ENCODE measurements around the gene DTHD1.

Gene DTHD1

DNA sequence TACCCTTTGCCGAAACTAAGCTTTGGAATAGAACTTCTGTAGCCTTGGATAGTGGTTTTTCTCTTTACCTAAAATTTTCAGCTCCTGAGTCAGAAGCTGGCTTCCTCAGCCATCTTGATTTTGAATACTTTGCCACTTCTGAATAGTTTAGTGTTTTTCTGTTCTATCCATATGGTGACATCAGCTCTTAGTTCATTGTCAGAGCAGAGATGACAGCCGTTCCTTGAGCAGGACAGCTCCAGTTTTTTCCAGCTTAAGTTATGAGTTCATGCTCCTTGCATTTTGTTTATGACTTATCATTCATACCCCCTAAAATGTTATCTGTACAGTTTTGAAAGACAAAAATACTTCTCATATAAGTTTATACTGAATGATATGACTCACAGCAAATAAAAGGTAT, 47.8 kb downstream of the DTHD1 start:
- H3K9me3 ChIP-seq (ENCODE audit: control extremely low read depth in 1 of 5, control insufficient read depth in 4 of 5, insufficient read depth in 2 of 5, low read depth in 1 of 5, low read length in 4 of 5), result no peaks in the 10 kb centered on the region
- H3K4me3 ChIP-seq (ENCODE audit: control insufficient read depth in 1 of 7, extremely low read depth in 1 of 7, insufficient read depth in 4 of 7, low read depth in 2 of 7, low read length in 6 of 7), result no peak overlapping the region
- no peak overlapping the region for H3K27ac ChIP-seq (ENCODE audit: insufficient read depth in 1 of 2, low read depth in 1 of 2, low read length in 2 of 2, poor library complexity in 1 of 2, severe bottlenecking in 2 of 2)
- H3K36me3 ChIP-seq (ENCODE audit: control insufficient read depth in 4 of 4, insufficient read depth in 4 of 4, low read length in 3 of 4), result no peaks in the 10 kb centered on the region
- POLR2A ChIA-PET, result interaction anchor here (1.1 kb wide), 1 partner anchor 85 kb away, joined by 3 read pairs; the partner anchor contains the start of gene ARAP2
- DNase-seq, result no peak
- CTCF ChIA-PET, result interaction anchor here (1.4 to 1.7 kb wide), 3 partner anchors 9 to 13 kb away, joined by 3 to 4 read pairs (median 4); no protein-coding TSS in a partner anchor
- 100% methylated on average over 1 of the region's 2 CpGs for WGBS (ENCODE audit: insufficient coverage)
- peaks cover 7 to 38% (median 17%) of the 10 kb centered on the region in 4 experiments for H3K4me1 ChIP-seq (ENCODE audit: control extremely low read depth in 1 of 4, control insufficient read depth in 4 of 4, insufficient read depth in 4 of 4, low read length in 3 of 4)
- no peaks in the 10 kb centered on the region for H3K27me3 ChIP-seq (replicated peaks in 2 of 5; ENCODE audit: control insufficient read depth in 4 of 5, insufficient read depth in 5 of 5, low read length in 4 of 5)

DNA sequence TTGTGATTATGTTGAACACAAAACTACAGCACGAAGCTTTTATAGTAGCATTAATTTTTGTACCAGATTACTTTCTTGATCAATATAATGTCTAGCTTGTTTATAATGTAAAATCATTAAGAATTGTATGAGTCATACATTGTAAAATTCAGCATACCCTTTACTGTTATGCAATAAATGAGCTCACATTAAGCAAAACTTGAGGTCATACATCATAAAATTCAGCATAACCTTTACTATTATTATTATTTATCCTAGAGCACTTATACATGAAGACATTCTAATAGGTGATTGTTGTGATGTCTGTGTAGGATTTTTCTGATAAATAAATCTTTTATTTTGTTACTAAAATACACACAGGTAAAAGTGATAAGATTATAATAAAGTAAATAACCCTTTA, 49.4 kb downstream of the DTHD1 start:
- no CpG with 5 or more reads among the region's 1 CpG for WGBS (ENCODE audit: insufficient coverage)
- CTCF ChIA-PET, result interaction anchor here (0.8 to 1.7 kb wide), 5 partner anchors 12 to 86 kb away, joined by 3 to 4 read pairs (median 3); partner anchors contain the start of gene ARAP2
- Histone ChIP-seq H3K36me3 (ENCODE audit: control insufficient read depth in 4 of 4, insufficient read depth in 4 of 4, low read length in 3 of 4) (no peaks in the 10 kb centered on the region), H3K4me1 (ENCODE audit: control extremely low read depth in 1 of 4, control insufficient read depth in 4 of 4, insufficient read depth in 4 of 4, low read length in 3 of 4) (peaks cover 2 to 23% (median 7%) of the 10 kb centered on the region in 4 experiments), H3K4me3 (ENCODE audit: control insufficient read depth in 1 of 7, extremely low read depth in 1 of 7, insufficient read depth in 4 of 7, low read depth in 2 of 7, low read length in 6 of 7) (no peak overlapping the region), H3K27ac (ENCODE audit: insufficient read depth in 1 of 2, low read depth in 1 of 2, low read length in 2 of 2, poor library complexity in 1 of 2, severe bottlenecking in 2 of 2) (no peak overlapping the region), H3K9me3 (ENCODE audit: control extremely low read depth in 1 of 5, control insufficient read depth in 4 of 5, insufficient read depth in 2 of 5, low read depth in 1 of 5, low read length in 4 of 5) (no peaks in the 10 kb centered on the region), H3K27me3 (replicated peaks in 2 of 5; ENCODE audit: control insufficient read depth in 4 of 5, insufficient read depth in 5 of 5, low read length in 4 of 5) (no peaks in the 10 kb centered on the region)
- POLR2A ChIA-PET, result no interaction called here
- no peak for DNase-seq

DNA sequence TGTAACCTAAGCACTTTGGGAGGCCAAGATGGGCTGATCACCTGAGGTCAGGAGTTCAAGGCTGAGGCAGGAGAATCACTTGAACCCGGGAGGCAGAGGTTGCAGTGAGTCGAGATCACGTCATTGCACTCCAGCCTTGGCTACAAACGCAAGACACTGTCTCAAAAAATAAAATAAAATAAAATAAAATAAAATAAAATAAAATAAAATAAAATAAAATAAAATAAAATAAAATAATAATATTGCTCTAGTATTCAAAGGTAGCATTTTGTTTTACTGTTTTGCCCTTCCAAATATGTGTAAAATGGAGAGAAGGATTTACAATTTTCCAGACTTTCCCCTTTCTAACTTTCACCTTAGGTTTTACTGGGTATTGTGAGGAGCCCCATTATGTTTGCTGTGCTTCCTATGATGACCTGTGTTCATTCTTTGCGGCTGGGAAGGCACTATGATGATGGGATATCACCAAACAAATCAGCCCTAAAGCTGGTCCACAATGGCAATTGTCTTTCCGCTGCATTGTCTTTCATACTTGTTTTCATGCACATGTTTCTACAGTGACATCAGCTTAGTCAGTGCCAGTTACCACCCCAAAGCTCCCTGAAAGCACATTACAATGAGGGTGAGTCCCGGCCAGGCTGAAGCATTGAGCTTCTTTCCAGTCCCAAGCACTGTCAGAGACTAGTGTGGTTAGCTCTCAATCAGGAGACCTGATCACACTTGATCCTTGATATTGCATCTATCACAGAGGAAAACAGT, 50.8 kb downstream of the DTHD1 start:
- ChIA-PET CTCF (interaction anchor here (0.7 to 1.2 kb wide), 5 partner anchors 11 to 118 kb away, joined by 3 to 4 read pairs (median 3); no protein-coding TSS in a partner anchor), POLR2A (no interaction called here)
- H3K27ac ChIP-seq (ENCODE audit: insufficient read depth in 1 of 2, low read depth in 1 of 2, low read length in 2 of 2, poor library complexity in 1 of 2, severe bottlenecking in 2 of 2), result no peak overlapping the region
- H3K4me1 ChIP-seq (ENCODE audit: control extremely low read depth in 1 of 4, control insufficient read depth in 4 of 4, insufficient read depth in 4 of 4, low read length in 3 of 4), result peaks cover 0 to 18% (median 5%) of the 10 kb centered on the region in 4 experiments
- H3K4me3 ChIP-seq (ENCODE audit: control insufficient read depth in 1 of 7, extremely low read depth in 1 of 7, insufficient read depth in 4 of 7, low read depth in 2 of 7, low read length in 6 of 7), result no peak overlapping the region
- no peaks in the 10 kb centered on the region for H3K36me3 ChIP-seq (ENCODE audit: control insufficient read depth in 4 of 4, insufficient read depth in 4 of 4, low read length in 3 of 4)
- H3K27me3 ChIP-seq (replicated peaks in 2 of 5; ENCODE audit: control insufficient read depth in 4 of 5, insufficient read depth in 5 of 5, low read length in 4 of 5), result no peaks in the 10 kb centered on the region
- no peak for DNase-seq
- no peaks in the 10 kb centered on the region for H3K9me3 ChIP-seq (ENCODE audit: control extremely low read depth in 1 of 5, control insufficient read depth in 4 of 5, insufficient read depth in 2 of 5, low read depth in 1 of 5, low read length in 4 of 5)
- WGBS (ENCODE audit: insufficient coverage), result 93% methylated on average over 3 of the region's 7 CpGs

DNA sequence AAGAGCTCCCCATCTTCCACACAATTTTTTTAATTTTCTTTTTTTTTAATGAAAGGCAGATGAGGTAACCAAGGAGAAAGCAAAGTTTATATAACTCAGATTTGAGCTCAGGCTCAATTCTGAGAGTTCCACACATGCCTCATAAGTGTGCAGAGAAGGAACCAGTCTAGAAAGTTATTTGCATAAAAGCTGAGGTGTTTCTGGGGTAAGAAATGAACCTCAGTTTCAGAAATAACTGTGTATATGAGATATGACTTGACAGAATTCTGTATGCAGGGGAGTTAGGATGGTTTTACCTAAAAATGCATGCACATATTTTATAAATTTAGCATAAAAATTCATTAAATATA, 51.3 kb downstream of the DTHD1 start:
- Histone ChIP-seq H3K4me3 (ENCODE audit: control insufficient read depth in 1 of 7, extremely low read depth in 1 of 7, insufficient read depth in 4 of 7, low read depth in 2 of 7, low read length in 6 of 7) (no peak overlapping the region), H3K4me1 (ENCODE audit: control extremely low read depth in 1 of 4, control insufficient read depth in 4 of 4, insufficient read depth in 4 of 4, low read length in 3 of 4) (peaks cover 0 to 21% (median 7%) of the 10 kb centered on the region in 4 experiments), H3K36me3 (ENCODE audit: control insufficient read depth in 4 of 4, insufficient read depth in 4 of 4, low read length in 3 of 4) (no peaks in the 10 kb centered on the region), H3K9me3 (ENCODE audit: control extremely low read depth in 1 of 5, control insufficient read depth in 4 of 5, insufficient read depth in 2 of 5, low read depth in 1 of 5, low read length in 4 of 5) (no peaks in the 10 kb centered on the region), H3K27ac (ENCODE audit: insufficient read depth in 1 of 2, low read depth in 1 of 2, low read length in 2 of 2, poor library complexity in 1 of 2, severe bottlenecking in 2 of 2) (no peak overlapping the region), H3K27me3 (replicated peaks in 2 of 5; ENCODE audit: control insufficient read depth in 4 of 5, insufficient read depth in 5 of 5, low read length in 4 of 5) (no peaks in the 10 kb centered on the region)
- ChIA-PET CTCF (interaction anchor here (0.7 to 1.2 kb wide), 5 partner anchors 10 to 119 kb away, joined by 3 to 4 read pairs (median 3); no protein-coding TSS in a partner anchor), POLR2A (no interaction called here)
- no peak for DNase-seq

DNA sequence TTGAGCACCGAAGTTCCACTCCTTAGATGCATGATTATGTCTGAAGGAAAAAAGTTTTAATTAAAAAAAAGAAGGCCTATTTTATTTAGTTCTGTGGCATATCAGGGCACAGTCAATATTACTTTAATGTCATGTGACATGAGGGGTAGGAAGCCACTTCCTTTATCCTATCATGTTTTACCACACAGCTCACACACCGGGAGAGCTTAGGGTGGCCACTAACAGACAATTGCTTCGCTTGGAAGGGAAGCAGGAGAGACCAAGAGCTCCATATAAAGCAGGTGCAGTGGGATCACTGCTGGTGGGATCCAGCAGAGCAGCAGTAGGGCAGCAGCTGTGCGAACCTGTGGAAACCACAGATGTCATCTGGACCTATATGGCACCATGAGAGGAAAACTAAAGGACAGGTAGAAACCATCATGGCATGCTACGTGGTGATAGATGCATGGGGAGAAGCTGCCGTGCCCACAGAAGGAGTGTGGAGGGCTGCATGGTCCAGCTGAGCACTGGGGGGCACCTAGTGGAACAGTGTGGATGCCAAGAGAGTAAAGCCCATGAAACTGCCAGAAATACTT, 52.0 kb downstream of the DTHD1 start:
- peak in 1 of 3 donors; percentile 22 for DNase-seq
- Histone ChIP-seq H3K27ac (ENCODE audit: insufficient read depth in 1 of 2, low read depth in 1 of 2, low read length in 2 of 2, poor library complexity in 1 of 2, severe bottlenecking in 2 of 2) (no peak overlapping the region), H3K4me1 (ENCODE audit: control extremely low read depth in 1 of 4, control insufficient read depth in 4 of 4, insufficient read depth in 4 of 4, low read length in 3 of 4) (peaks cover 0 to 16% (median 7%) of the 10 kb centered on the region in 4 experiments), H3K27me3 (replicated peaks in 2 of 5; ENCODE audit: control insufficient read depth in 4 of 5, insufficient read depth in 5 of 5, low read length in 4 of 5) (no peaks in the 10 kb centered on the region), H3K4me3 (ENCODE audit: control insufficient read depth in 1 of 7, extremely low read depth in 1 of 7, insufficient read depth in 4 of 7, low read depth in 2 of 7, low read length in 6 of 7) (no peak overlapping the region), H3K36me3 (ENCODE audit: control insufficient read depth in 4 of 4, insufficient read depth in 4 of 4, low read length in 3 of 4) (no peaks in the 10 kb centered on the region), H3K9me3 (ENCODE audit: control extremely low read depth in 1 of 5, control insufficient read depth in 4 of 5, insufficient read depth in 2 of 5, low read depth in 1 of 5, low read length in 4 of 5) (no peaks in the 10 kb centered on the region)
- WGBS (ENCODE audit: insufficient coverage), result 73% methylated on average over 5 of the region's 6 CpGs
- ChIA-PET CTCF (interaction anchor here (0.7 to 1.2 kb wide), 4 partner anchors 14 to 69 kb away, joined by 3 to 4 read pairs (median 3); no protein-coding TSS in a partner anchor), POLR2A (no interaction called here)

DNA sequence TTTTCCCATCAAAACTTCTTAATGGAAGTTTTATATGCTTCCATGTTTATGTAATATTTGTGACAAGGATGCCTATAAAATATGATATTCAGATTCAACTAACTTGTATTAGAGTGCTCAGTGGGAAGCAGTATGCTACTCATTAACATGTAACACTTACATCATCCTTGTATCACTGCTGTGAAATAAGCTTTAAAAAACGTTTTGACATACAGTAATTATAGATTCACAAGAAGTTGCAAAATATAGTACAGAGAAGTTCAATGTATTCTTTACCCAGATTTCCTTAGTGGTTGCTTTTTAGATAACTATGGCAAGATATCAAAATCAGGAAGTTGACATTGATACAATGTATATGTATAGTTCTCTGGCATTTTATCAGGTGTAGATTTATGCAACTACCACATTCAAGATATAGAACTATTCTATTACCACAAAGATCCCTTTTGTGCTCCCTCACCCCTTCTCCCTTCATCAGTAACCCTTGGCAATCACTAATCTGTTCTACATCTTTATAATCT, 56.3 kb downstream of the DTHD1 start:
- DNase-seq, result peak in 1 of 3 donors; percentile 25
- Histone ChIP-seq H3K27ac (ENCODE audit: insufficient read depth in 1 of 2, low read depth in 1 of 2, low read length in 2 of 2, poor library complexity in 1 of 2, severe bottlenecking in 2 of 2) (no peak overlapping the region), H3K9me3 (ENCODE audit: control extremely low read depth in 1 of 5, control insufficient read depth in 4 of 5, insufficient read depth in 2 of 5, low read depth in 1 of 5, low read length in 4 of 5) (no peaks in the 10 kb centered on the region), H3K4me1 (ENCODE audit: control extremely low read depth in 1 of 4, control insufficient read depth in 4 of 4, insufficient read depth in 4 of 4, low read length in 3 of 4) (peaks cover 0 to 11% (median 7%) of the 10 kb centered on the region in 4 experiments), H3K27me3 (replicated peaks in 2 of 5; ENCODE audit: control insufficient read depth in 4 of 5, insufficient read depth in 5 of 5, low read length in 4 of 5) (no peaks in the 10 kb centered on the region), H3K4me3 (ENCODE audit: control insufficient read depth in 1 of 7, extremely low read depth in 1 of 7, insufficient read depth in 4 of 7, low read depth in 2 of 7, low read length in 6 of 7) (no peak overlapping the region), H3K36me3 (ENCODE audit: control insufficient read depth in 4 of 4, insufficient read depth in 4 of 4, low read length in 3 of 4) (no peaks in the 10 kb centered on the region)
- no CpG with 5 or more reads among the region's 1 CpG for WGBS (ENCODE audit: insufficient coverage)
- ChIA-PET POLR2A (no interaction called here), CTCF (interaction anchor here (1.0 to 1.4 kb wide), 2 partner anchors 9 to 51 kb away, joined by 3 to 4 read pairs; no protein-coding TSS in a partner anchor)

DNA sequence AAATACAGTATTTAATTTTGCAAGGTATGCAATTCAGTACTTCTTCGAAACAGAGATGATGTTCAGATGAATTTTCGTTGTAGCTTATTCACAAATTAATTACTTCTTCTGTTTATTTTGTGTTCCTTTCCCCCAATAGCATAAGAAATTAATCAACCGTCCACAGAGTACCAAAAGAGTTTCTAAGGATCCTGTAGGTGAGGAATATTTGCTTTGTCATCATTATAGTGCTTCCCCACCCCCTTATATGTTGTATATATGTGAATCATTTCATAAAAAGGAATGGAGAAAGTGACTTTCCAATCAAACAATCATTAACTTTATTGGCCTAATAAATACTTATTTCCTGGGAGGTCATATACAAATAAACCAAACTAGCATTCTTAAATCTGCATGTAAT, 57.6 kb downstream of the DTHD1 start:
- Histone ChIP-seq H3K36me3 (ENCODE audit: control insufficient read depth in 4 of 4, insufficient read depth in 4 of 4, low read length in 3 of 4) (no peaks in the 10 kb centered on the region), H3K4me3 (ENCODE audit: control insufficient read depth in 1 of 7, extremely low read depth in 1 of 7, insufficient read depth in 4 of 7, low read depth in 2 of 7, low read length in 6 of 7) (no peak overlapping the region), H3K4me1 (ENCODE audit: control extremely low read depth in 1 of 4, control insufficient read depth in 4 of 4, insufficient read depth in 4 of 4, low read length in 3 of 4) (peaks cover 0 to 5% (median 2%) of the 10 kb centered on the region in 4 experiments), H3K9me3 (ENCODE audit: control extremely low read depth in 1 of 5, control insufficient read depth in 4 of 5, insufficient read depth in 2 of 5, low read depth in 1 of 5, low read length in 4 of 5) (no peaks in the 10 kb centered on the region), H3K27ac (ENCODE audit: insufficient read depth in 1 of 2, low read depth in 1 of 2, low read length in 2 of 2, poor library complexity in 1 of 2, severe bottlenecking in 2 of 2) (no peak overlapping the region), H3K27me3 (replicated peaks in 2 of 5; ENCODE audit: control insufficient read depth in 4 of 5, insufficient read depth in 5 of 5, low read length in 4 of 5) (no peaks in the 10 kb centered on the region)
- ChIA-PET CTCF (no interaction called here), POLR2A (no interaction called here)
- WGBS (ENCODE audit: insufficient coverage), result no CpG with 5 or more reads among the region's 3 CpGs
- no peak for DNase-seq
